SHP77 treated with DMSO at 0.1 percent for 48 hours (cell line): Measurements from ENCODE around the gene DEGS2.
A peak's percentile ranks its signal among the peaks of the same experiment; 100 is the strongest.
"Not testable (repeated sequence)": the region's sequence is repeated elsewhere in the genome, so short reads cannot be mapped to it uniquely, and the experiment has no call there.

Experiments used
- DNase-seq: peaks from one replicate; lab custom pipeline; 2025; lab: John Stamatoyannopoulos, UW

Gene DEGS2

GRCh38 chr14:100178691-100179090 is 19.2 kb upstream of the DEGS2 start:
- DNase-seq, result no peak

GRCh38 chr14:100176811-100177327 is 17.4 kb upstream of the DEGS2 start:
- no peak for DNase-seq

- no peak for DNase-seq
Measured at GRCh38 chr14:100173353-100173752, 13.9 kb upstream of the DEGS2 start.

DNA sequence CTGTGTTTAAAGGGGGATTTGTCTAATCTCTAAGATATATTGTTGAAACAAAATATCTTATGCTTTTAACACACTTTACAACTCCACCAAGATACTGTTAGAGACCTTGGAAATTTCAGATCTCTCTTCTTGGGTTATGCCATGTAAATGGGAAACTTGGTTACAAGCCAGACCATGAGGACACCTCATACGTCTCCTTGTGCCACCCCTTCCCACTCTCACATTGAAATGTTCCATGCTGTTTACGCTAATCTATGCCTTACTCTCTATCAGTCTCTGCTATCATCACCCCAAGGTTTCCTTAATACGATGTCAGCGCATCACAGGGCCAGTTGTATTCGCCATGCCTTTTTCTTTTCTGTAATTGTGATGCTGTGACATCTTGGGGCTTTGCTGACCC is 13.4 kb upstream of the DEGS2 start:
- DNase-seq, result no peak

DNA sequence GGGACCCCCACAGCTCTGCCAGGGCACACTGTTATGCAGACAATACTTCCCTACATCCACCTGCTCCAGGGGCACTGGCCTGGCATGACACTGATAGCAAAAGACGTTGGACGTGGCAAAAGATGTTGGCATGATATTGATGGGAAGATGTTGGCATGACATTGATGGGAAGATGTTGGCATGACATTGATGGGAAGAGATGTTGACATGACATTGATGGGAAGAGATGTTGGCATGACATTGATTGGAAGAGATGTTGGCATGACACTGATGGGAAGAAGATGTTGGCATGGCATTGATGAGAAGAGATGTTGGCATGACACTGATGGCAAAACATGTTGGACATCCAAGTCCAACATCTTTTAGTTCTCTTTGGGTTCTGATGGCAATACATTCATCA is 11.4 kb upstream of the DEGS2 start:
- no peak for DNase-seq

DNA sequence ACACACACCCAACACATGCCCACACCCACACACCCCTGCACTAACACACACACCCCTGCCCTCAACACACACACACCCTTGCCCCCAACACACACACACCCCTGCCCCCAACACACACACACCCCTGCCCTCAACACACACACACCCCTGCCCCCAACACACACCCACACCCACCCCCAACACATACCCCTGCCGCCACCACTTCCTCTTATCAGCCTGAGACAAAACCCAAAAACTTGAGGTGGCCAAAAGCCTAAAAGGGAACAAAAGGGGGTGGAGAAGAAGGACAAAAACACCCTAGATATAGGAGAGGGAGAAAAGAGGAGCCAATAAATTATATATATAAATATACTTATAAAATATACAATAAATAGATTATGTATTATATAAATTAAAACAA is 9.1 kb upstream of the DEGS2 start:
- DNase-seq, result no peak

DNA sequence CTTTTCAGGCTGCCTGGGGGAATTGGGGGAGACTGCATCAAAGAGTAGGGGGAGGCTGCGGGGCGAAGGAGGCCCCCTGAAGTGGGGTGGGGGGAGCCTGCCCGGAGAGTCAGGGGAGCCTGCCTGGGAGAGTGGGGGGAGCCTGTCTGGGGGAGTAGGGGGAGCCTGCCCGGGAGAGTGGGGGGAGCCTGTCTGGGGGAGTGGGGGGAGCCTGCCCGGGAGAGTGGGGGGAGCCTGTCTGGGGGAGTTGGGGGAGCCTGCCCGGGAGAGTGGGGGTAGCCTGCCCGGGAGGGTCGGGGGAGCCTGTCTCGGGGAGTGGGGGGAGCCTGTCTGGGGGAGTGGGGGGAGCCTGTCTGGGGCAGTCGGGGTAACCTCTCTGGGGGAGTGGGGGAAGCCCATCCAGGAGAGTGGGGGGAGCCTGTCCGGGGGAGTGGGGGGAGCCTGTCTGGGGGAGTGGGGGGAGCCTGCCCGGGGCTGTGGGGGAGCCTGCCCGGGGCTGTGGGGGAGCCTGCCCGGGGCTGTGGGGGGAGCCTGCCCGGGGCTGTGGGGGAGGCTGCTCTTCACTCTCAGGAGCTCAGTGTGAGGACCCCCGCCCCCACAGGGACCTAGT is 6.5 kb upstream of the DEGS2 start:
- no peak for DNase-seq

DNA sequence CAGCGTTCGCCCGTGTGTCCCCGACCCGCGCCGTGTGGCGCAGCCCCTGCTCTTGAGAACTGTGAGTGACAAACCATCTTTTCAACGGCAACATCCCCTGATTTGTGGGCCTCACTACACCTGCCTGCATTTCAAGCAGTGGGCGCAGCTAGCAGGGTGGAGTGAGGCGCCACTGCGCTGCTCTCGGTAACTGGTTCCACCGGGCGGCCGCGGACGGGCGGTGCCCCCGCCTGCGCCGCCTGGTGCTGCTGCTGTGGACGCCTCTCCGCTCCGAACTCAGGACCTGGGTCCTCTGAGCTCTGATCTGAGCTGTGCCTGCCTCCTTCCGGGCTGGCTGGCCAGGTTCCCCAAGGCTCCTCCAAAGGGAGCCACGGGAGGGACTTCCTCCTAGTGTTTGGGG is 5.9 kb upstream of the DEGS2 start:
- DNase-seq, result no peak

- DNase-seq, result no peak
Measured at GRCh38 chr14:100160534-100160916, 1.1 kb upstream of the DEGS2 start.

DNA sequence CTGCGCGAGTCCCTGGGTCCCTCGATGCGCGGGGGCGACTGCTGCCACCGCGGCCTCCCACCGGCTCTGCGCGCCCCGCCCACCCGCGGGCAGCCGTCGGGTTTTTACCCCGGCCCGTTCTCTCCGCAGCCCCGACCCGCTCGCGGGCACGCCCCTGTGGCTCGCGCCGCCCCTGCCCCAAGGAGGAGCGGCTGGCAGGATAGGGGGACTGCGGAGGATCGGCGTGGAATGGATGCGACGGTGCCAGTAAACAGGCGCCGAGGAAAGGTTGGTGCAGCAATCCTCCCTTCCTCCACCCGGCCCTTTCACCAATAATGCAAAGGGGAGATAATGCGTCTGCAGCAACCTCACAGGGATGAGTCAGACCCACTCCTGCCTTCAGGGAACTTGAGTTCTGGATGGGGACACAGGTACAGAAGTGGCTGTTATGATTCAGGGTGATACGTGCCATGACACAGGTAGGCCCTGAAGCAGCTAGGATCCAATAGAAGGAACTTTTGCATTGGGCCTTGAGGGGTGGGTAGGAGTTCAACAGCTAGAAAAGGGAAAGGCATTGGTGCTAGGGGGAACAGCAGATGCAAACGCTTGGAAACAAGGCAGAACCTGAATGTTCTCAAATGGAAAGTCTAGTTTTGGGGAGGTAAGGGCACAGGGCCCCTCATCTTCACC is 554 bp upstream of the DEGS2 start:
- no peak for DNase-seq

DNA sequence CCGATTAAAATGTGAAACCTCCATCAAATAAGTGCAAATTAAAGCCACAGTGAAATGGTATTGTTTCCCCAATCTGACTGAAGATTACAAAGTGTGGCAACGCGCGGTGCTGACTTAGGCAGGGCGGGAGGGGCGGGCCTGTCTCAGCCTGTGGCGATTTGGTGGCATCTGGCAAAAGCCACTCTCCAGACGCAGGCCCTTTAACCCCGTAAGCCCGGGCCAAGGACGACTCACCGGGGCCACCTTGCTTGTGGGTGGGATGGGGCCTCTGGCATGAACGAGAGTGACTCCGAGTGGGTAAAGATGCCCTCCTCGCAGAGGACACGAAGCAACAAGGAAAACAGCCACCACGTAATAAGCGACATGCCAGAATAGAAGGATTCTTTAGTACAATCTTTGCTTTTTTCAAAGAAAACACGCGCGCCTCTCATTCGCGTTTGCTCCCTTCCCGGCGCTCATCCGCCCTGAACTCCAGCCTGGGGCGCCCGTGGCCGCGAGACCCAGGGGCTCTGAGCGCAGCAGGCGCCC is 815 bp downstream of the DEGS2 start:
- DNase-seq, result no peak

DNA sequence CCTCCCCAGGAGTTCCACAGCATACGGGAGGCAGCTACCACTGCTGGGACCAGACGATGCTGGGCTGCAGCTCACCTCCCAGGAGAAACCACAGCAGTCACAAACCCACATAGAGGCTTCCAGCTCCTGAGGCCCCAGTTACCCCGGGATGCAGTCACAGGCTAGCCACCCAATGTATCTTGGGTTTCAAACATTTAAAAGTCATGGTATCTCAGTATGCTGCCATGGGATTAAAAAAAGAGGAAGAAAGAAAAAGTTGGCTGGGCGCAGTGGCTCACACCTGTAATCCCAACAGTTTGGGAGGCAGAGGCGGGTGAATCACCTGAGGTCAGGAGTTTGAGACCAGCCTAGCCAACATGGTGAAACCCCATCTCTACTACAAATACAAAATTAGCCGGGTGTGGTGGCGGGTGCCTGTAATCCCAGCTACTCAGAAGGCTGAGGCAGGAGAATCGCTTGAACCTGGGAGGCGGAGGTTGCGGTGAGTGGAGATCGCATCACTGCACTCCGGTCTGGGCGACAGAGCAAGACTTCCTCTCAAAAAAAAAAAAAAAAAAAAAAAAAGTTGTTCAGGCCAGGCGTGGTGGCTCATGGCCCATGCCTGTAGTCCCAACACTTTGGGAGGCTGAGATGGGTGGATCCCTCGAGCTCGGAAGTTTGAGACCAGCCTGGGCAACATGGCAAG is 1.8 kb downstream of the DEGS2 start:
- DNase-seq, result not testable (repeated sequence)

GRCh38 chr14:100156776-100157175 is 2.7 kb downstream of the DEGS2 start:
- DNase-seq, result no peak

DNA sequence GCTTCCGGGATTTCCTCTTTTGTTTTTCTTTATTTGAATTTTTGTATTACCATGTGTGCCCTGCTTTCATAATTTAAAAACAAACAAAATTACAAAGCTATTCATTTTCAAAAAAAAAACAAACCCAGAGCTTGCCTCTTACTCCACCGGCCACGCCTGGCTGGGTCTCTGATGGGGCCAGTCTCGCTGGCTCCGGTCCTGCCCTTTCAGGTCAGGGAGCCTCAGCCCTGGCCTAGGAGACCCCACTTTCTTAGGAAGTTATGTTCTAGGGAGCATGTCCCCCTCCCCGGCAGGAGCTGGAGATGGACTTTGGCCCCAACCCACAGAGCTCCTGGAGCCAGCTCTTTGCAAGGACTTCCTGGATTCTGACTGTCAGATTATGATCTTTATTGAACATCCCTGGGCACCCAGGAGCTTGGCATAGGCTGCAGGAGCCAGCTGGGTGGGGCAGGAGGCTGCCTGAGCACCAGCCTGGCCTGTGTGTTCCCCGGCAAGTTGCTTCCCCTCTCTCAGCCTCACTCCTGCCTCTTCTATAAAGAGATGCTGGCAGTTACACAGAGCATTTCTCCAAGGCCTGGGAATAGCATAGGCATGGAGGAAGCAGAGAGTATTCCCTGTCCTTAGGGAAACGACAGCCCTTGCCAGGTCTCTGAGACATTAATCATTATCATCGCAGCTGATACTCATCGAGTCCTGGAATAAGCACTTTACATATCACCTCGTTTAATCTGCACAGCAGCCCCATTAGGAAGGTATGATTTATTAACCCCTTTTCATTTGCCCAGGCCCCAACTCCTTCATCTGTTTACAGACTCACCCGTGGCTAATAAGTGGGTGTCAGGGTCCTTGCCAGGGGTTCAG is 3.5 kb downstream of the DEGS2 start:
- no peak for DNase-seq

DNA sequence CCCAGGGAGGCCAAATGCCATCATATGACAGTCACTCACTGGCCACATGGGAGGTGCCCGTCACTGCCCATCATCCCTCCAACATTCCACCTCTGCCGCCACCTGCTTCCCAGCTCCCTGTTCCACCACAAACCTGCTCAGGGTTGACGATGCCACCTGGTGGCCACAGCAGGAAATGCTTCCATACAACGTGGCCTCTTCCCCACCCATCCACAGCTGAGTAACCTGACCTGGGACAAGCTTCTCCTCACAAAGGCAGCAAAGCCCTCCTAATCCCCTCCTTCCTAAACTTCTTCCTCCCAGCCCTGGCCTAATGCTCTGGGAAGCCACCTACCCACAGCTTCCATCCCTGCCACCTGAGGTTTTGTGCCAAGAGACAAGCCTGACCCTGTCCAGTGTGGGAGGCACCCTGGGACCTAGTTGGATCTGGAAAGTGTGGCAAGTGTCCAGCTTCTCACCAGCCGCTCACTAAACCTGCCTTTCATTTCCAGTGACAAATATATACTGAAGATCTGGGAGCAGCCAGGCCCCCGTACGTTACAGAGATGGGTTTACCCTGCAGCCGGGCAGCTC is 4.3 kb downstream of the DEGS2 start:
- DNase-seq, result peak; percentile 2

DNA sequence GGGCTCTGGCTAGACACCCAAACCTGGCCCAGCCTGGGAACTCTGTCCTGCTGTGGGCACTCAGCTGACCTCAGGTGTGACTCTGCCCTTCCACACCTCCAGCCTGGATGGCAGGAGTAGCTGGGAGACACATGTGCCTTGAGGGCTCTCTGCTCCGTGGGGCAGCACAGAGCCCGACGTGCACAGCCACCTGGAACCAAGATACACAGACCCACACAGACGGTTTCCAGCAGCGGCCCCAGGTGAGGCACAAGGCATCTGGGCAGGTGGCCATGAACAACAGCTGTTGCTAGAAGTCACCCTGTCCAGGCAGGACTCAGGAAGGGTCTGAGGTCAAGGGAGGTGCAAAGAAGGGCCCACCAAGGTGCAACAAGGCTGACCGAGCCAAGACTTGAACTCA is 5.9 kb downstream of the DEGS2 start:
- no peak for DNase-seq

DNA sequence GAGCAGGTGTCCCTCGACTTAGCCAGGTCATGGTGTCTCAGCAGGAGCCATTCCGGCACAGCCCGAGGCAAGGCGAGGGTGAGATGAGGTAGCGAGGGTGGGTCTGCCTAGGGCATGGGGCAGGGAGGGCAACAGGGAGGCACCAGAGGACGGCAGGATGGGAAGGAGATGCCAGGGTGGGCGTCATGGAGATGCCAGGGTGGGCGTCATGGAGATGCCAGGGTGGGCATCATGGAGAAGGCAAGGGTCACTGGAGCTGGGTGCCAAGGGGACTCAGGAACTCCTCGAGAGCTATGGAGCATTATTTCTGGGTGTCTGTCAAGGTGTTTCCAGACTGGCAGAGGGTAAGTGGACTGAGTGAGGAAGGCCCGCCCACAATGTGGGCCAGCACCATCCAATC is 7.4 kb downstream of the DEGS2 start:
- no peak for DNase-seq

DNA sequence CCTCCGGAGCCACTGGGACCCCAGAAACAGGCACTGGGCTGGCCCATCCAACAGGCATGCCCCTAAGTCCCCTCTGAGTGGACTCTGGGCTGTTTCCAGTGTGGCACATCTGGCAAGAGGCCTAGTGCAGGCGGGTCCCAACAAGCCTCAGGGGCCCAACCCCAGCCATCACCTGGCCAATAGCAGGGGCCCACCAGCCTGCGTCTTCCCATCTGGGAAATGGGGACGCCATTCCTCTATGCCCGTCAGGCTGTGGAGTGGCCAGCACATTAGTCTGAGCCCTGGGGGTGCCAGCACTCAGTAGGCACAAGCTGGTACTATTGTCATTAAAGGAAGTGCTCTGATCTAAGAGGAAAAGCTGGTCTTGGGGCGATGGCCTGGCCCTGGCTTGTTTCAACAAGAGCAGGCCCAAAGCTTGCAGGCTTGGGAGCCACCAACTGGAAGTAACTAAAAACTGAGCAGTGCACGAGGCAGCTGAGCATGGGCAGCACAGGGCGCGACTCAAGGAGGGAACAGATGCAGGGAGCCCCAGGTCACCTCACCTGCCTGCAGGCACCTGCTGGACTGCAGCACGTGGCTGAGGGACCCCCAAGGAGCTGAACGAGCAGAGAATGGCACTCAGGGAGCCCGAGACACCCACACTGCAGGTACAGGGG is 8.4 kb downstream of the DEGS2 start:
- DNase-seq, result no peak

- DNase-seq, result no peak
Measured at GRCh38 chr14:100149851-100150611, 9.4 kb downstream of the DEGS2 start.
